ENCODE measurements around the gene RNF151.

RNF151 gene

DNA sequence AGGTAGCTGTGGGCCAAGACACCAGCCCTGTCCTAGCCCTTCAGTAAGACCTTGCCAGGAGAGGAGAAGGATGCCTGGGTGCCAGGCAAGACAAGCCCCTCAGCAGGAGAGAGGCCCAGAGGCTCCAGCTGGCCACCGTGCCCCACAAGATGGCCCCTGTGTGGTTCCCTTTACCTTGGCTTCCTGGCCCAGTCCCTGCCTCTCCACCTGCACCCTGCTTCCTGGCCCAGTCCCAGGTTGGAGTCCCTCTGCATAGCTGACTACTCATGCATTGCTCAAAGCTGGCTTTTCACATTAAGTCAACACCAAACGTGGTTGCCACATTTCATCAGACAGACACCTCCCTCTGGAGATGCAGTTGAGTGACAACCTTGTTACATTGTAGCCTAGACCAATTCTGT is 27.1 kb downstream of the RNF151 start:
- DNase-seq, result no peak

DNA sequence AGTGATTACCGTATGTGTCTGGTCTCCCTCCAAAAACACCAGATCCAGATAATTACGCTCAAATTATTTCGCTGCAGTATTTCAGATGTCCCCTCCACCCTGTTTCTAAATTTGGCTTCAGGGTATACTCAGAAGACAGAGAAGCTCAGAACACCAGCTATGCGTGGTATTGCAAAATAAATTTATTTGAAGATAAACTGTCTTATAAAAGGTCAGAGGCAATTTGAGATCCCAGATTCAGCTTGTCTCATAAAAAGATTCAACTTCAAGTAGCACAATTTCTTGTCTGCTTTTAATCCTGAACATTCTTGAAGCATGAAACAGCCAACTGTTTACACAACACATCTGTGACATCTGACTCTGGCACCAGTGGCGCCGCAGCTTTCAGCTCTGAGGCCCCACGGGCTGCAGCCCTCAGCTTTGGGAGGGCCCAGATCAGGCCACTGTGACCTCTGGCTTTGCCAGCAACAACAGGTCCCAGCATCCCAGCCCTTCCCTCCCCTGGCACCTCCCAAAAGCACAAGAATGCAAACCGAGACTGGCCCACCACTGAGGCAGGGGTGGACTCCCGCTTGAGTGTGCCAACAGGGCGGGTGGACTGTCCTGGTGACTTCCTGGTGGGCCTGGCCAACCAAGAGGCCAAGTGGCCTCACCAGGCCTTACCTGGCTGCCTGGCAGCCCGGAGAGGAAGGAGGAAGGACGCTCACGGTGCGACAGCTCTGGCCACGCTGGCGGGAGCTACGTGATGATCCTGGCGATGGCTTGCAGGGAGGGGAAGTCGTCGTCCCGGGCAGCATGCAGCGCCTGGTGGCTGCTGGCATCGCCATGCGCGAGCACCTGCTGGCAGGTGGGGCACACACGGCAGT is 31.1 kb downstream of the RNF151 start:
- no peak for DNase-seq

DNA sequence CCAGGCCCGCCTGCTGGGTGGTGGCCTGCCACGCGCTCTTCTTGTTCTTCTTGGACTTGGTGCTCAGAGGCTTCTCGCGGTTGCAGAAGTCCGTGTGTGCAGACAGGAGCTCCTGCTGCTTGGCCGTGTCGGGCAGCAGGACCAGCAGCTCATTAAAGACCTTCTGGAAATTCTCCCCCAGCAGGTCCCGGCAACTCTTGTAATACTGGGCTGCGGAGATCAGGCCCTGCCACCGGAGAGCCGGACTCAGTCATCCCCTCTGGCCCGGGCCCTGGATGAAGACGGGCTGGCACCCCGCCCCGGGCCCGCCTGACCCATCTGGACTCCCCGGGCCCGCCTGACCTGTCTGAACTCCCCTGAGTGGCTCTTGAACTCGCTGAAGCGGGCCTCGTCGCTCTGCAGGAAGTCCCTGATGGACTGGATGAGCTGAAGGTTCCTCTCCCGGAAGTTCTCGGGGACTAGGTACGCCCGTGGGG is 31.7 kb downstream of the RNF151 start:
- no peak for DNase-seq

DNA sequence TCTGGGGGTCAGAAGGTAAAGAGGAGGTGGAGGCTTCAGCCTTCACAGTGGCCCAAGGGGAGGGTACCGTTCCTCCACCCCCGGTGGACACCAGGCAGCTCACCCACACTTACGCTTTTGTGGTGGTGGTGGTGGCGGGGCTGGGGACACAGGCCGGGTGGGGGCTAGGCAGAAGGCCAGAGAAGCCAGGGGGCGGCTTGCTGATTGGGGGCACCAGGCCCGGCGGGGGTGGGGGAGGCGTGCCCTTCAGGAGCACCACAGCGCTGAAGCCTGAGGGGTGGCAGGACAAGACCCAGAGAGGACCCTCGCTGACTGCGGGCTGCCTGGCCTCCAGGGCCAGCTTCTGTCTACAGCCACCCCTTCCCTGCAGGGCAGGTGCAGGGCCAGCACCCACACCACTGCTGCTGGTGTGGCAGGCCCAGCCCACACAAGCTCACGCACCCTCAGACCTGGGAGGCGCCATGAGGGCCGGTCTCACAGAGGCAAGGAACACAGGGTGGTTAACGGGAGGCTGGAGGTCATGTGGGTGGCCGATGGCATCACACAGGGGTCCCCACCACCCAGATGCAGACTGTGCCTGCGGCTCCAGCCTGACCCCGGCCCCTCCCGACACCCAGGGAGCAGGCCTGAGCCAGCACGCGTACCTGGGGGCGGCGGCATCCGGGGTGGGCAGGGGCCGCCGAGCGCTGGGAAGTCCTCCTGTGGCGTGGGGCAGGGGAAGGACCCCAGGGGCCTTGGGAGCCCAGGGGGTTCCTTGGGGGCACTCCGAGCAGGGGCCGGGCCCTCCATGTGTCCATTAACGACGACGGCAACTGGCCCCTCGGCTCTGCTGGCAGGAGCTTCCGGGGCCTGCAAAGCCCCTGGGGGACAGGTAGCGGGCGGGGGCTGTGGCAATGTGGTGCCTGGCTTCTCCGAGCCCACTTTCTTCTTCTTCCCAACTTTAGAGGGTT is 32.5 kb downstream of the RNF151 start:
- no peak for DNase-seq

DNA sequence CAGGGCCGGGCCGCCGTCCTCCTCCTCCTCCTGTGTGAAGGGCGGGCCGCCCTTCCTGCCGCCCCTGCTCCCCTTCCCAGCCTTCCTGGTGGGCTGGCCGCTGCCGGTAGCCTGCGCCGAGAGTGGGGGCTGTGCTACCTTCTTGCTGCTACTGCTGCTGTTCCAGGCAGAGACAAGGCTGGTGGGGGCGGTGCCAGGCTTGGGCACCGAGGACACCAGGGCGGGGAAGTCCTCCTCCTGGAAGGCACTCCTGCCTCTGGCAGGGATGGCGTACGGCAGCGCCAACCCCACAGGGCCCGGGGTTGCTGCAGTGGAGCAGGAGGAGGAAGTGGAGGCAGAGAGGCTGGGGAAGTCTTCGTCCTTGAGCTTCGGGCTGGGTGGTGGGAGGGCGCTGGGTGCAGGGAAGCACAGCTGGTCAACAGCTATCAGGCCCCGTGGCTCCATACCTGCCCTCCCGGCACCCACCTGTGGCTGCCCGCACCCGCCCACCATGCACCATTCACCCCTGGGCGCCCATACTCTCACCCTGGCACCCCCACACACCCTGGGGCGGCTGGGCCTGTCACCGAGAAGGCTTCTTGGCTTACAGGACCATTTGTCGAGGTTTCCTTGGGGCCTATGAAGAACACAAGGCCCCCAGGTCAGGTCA is 33.3 kb downstream of the RNF151 start:
- DNase-seq, result no peak

DNA sequence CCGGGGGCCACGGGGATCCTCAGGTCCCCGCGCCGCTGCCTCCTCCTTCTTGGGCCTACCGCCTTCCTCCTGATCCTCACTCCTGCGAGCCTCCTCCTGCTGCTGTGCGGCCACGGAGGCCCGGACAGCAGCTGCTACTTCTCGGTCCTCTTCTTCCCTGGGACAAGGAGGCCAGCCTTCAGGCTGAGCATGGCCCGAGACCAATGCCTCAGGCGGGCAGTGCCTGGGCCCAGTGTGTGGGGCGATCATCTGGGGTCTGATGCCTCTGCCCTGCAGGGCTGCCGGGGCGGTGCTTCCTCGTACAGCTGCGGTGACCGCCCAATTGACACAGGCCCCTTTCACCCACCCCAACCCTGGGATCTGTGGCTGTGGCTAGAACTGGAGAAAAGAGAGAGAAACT is 34.4 kb downstream of the RNF151 start:
- no peak for DNase-seq

DNA sequence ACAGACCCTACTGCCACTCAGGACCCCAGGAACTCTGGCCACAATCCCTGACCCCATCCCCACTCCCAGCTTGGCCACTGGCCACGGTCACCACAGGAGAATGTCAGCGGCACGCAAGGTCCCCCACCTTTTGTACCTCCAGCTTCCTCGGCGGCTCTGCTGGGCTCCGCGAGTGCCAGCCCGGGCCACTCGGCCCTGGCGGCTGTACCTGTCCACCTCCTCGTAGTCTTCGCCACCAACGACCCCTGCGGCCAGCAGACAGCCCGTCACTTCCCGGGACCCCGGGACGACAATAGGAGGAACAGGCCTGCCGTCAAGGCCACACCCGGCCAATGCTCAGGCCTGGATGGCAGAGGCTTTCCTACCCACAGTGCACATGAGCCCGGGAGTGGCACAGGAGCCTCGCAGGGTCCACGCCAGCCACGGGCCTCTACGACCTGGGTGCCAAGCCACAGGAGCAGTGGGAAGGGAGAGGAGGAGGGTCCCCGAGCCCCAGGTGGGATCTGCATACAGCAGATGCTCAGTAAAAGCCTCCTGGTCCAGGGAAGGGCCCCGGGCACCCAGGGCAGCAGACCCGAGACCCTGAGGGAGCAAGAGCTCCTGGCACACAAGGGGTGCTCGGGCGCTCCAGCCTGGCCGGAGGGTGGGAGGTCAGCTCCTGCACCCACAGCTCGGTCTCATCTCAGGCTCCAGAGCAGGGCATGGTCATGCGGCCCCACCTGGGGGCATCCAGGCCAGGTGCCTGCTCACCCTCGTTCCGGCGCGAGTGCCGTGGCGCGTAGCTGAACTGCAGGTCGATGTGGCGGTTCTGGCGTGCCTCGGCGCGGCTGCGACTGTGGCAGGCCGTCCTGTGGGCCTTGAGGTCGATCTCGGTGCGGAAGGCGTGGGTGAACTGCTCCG is 35.0 kb downstream of the RNF151 start:
- no peak for DNase-seq

DNA sequence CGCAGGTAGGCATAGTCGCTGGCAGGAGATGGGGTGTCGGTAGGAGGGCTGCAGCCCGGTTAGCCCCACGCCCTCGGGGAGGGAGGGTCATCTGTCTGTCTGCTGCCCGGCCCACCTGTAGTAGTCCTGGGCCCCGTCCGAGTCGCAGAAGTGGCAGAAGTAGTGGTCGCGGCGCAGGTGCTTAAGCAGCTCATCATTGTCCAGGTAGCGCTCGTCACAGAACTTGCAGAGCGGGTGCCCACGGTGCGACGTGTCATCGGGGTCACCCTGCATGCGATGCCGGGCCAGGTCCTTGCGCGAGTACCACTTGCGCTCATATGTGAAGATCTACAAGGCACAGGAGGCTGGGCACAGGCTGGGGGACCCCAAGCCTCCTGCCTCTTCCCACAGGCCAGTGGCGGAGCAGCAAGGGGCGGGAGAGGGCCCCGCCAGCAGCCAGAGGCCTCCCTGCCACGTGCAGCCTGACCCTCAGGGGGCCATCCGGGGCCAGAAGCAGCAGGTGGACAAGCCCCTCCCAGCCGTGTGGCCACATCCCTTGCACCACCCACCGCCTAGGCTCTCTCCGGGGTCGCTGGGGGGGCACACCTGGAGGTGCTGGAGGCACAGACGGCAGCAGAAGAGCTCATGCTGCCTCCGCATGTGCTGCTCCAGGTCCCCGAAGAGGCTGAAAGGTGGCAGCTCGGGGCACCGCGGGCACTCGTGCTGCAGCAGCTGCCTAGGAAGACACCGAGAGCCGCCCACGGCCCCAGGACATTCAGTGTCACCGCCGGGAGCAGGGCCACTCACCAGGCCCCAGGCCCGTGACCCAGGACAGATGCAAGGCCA is 36.0 kb downstream of the RNF151 start:
- DNase-seq, result no peak

DNA sequence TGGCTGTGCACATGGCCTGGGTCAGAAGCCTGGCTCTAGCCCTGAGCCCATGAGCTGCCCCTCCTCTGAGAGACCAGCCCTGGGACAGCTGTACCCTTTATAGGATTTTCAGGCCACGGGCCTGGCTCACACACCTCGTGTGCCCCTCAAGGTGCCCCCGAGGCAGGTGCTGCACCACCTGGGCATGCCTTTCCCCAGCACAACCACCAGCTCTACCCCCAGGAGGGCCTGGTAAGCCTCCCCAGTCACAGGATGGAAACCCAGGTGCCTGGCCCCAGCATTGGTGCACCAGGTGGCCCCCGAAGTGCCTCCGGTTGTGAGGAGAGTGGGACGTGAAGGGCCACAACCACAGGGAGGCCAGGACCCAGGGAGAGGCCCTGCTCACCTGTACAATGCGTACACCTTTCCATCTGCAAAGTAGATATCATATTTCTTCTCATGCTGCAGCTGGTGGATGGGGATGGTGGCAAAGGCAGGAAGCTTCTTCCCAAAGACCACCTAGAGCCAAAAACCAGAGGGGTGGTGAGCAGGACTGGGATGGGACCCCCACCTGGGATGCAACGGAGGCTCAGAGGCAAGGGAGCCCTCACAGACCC is 36.7 kb downstream of the RNF151 start:
- DNase-seq, result no peak

DNA sequence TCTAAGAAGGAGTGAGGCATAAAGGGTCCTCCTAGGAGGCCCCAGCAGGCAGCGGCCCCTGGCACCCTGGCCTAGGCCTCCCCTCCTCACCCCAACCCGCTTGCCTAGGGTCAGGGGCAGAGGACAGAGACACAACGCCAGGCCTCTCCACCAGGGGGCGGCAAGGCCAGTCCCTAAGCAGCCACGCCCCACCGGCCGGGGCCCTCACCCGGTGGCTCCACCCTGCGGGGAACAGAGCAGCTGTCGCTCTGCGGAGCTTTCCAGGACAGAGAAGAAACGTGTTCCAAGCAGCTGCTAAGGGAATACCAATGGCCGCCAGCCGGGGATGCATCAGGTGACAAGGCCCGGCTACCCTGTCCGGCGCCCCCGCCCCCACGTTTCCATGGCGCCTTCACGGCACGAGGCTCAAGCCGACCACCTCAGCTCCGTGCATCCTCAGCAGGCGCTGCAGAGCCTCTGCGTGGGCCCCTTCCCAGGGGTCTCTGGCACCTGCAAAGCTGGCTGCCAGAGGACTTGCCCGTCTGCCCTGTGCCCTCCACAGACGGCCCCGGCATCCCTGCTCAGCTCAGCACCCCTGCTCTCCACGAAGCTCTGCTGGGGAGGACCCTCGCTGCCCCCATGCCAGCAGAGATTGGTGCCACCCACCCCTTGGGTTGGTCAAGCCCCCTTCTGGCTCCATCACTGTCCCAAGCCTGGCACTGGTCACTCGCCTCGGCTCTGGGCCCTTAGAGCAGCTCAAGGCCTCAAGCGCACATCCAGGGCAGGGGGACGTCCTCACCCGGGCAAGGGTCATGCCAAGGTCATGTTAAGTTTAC is 37.4 kb downstream of the RNF151 start:
- DNase-seq, result peak; percentile 56

DNA sequence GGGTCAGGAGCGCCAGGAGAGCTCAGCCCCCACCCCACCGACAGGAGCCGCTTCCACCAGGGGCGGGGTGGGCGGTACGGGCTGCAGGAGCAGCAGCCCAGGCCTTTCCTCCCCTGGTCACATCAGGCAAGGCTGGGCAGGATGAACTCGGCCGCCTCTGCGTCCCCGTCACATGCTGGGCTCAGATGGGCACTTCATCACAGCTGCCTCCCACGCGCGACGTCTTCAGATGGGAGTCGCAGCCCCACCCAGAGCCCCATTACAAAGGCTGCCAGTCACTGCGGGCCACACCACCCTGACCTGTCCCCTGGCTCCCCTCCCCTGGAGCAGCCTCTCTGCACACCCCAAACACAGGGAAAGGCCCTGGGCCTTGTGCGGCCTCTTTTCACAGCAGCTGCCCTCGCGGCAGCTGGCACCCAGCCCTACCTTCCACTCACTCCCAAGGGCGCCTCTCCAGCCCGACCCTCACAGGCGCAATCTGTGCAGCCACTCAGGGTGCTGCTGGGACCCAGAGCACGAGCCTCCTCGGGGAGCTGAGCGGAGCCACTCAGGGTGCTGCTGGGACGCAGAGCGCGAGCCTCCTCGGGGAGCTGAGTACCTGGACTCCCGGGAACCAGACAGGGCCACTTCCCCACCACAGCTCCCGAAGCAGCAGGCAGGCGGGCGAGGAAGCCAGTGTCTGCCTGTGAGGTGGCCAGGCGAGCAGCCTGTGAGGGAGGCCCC is 38.3 kb downstream of the RNF151 start:
- DNase-seq, result no peak

DNA sequence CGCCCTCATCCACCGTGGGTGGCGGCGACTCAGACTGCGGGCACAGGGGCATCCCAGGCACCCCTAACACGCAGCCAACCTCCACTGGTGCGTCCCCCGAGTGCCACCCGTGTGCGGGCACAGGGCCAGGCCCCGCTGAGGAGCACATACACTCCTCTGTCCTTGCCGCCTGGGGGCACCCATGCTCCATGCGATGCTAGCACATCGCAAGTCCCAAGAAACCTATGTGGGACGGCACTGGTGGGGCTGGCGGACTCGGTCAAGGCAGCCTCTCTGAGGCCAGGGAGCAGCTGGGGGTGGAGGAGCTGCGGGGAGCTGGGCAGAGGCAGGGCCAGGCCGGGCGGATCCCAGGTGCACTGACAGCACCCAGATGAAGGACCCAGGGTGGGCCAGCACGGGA is 39.0 kb downstream of the RNF151 start:
- no peak for DNase-seq

DNA sequence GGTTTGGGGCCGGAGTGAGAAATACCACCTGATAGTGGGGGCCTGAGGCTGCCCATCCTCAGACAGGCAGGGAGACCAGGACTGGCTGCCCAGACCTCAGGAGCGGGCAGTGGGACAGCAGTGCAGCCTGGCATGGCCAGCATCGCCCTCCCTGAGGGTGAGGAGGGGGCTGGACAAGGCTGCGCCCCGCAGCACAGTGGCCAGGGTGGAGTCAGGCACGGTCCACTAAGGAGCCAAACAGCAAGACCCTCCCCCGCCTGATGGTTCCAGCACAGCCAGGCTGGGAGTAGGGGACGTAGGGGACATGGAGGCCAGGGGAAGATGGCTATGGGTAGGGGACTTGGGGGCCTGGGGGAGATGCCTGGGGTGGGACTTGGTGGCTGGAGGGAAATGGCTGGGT is 39.7 kb downstream of the RNF151 start:
- DNase-seq, result no peak

DNA sequence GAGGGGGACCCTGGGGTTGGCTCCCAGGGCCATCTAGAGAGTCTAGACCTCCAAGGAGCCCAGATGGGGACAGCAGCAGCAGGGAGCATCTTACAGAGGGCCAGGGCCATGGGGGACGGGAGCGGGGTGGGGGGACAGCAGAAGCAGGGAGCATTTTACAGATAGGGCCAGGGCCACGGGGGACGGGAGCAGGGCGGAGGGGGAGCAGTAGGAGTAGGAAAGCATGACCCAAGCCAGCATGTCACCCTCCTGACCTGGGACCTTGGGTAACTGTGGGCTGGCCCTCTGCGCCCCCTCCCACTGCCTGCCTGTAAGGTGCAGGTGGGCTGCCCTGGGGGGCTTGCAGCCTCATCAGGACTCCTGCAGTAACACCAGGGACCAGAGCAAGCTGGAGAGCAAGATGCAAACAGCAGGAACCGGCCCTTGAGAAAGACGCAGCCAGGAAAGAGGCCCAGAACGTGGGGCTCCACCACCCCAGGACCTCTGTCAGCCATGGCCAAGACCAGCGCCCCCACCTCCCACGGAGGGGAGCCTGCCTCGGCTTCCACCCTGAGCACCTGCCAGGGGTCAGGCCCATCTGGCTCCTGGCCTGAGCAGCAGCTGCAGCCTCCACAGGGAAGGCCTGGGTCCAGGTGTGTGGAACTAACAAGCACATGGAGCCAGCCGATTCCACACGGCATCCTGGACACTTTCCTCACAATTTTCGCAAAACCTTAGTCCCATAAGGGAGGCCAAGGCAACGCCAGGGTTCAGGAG is 40.6 kb downstream of the RNF151 start:
- DNase-seq, result no peak

DNA sequence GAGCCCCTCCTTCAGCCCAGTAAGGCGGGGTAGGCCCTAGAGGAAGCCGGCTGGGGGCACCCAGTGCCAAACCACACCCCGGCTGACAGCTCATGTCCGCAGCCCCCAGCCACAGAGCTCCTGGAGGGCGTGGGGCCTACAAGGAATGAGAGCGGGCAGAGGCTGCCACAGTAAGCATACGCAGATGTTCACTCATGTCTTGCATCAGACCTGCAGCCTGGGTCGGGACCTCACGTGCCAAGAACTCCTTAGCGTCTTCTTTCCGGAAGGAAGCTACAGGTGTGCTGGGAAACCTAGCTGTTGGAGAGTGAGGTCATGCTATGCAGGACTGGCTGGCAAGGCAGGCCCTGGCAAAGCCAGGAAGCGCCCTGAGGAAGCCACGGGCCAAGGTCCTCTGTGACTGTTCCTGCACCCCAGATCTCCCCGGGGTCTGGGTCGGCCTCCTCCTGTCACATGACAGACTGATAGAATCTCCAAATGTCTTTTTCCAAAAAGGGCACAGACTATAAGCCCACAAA is 41.4 kb downstream of the RNF151 start:
- no peak for DNase-seq

DNA sequence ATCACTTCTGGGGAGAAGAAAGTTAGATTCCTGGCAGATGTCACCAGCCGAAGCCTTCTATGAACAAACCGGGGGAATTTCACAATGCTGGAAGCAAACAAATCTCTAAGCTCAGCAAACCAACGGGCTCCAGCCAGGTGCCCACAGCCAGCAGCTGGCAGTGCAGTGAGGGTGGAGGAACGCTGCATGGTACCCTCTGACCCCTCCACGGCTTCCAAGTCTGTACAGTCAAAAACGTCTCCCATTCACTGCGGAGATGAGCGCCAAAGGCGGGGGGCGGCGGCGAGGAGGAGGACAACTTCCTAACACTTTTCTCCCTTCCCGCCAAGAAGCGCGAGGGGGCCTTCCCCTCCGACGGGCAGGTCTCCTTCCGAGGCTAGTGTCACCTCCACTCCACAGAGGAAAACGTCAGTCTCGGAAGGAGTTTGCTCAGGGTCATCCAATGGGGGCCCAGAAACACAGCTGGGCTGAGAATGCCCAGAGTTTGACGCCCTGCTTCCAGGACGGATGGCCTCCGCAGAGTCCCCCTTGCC is 42.0 kb downstream of the RNF151 start:
- no peak for DNase-seq

DNA sequence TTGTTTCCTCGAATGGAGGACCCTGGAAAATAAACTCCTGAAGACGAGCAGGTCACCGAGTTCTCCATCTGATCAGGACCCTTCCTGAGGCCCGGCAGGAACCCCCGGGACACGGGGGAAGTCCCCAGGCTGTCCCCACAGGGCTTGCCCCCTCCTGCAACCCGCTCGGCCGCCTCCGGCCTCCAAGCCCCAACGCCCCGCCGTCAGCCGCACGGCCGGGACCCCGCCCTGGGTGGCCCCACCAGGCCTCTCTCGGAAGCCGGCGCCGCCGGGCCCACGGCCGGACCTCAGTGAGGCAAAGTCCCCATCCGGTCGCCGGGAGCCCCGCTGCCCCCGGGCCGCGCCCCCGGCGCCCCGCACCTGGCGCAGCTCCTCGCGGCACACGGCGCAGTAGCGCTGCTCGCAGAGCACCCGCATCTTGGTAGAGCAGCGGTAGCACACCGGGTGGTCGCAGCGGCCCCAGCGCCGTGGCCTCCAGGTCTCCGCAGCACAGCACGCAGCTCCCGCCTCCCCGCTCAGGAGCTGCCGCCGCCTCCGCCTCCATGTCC is 42.6 kb downstream of the RNF151 start:
- DNase-seq, result no peak

Data from GDM1 (cell line).